Measurements from ENCODE around the gene DPP6.

The DPP6 gene

DNA sequence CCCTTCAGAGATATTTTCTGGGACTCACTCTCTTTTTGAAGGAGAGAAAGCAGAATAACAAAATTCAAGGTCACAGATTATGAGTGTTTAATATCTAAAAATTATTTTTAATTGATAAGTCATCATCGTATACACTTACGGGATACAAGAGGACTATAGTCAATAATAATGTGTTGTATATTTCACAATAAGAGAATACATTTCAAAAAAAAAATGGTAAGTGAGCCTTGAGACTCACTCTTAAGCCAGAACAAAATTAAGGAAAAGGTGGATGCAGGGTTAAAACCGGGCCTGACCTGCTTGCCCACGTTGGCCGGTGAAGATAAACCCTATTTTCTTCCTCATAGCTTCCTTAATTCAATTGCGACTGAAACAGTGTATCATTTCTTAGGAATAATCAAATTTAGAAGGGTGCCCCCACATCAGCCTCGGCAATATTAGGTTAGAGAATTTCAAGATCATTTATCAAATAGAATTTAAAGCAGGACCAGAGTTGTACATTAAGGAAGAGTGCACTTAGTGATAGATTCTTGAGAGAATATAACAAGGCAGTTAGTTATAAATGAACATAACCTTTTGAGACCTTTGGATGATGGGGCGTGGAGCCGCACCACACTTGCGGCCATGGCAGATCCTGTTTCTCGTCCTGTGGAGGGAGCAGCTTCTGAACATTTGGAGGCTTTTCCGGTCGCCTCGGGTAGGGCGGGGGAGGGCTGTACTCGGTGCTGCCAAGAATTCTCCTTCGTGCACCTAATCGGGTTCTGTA is 628.9 kb downstream of the DPP6 start:
- TF ChIP-seq TCF12 (IDR thresholded peaks at IDR 0.05; ENCODE audit: low read depth) (no peak), TEAD4 (IDR thresholded peaks at IDR 0.05) (no peak), RAD21 (IDR thresholded peaks at IDR 0.05; ENCODE audit: low read depth) (no peak), CREB1 (IDR thresholded peaks at IDR 0.05; ENCODE audit: low read depth) (no peak), EP300 (IDR thresholded peaks at IDR 0.05; ENCODE audit: borderline replicate concordance) (no peak), EGR1 (IDR thresholded peaks at IDR 0.05) (no peak), ZBTB7A (IDR thresholded peaks at IDR 0.05; ENCODE audit: low read depth) (no peak), CEBPB (IDR thresholded peaks at IDR 0.05) (no peak), FOXM1 (IDR thresholded peaks at IDR 0.05; ENCODE audit: borderline replicate concordance, low read depth) (no peak), YY1 (IDR thresholded peaks at IDR 0.05; ENCODE audit: low read depth) (no peak)
- TF ChIP-seq, protein P1, sequence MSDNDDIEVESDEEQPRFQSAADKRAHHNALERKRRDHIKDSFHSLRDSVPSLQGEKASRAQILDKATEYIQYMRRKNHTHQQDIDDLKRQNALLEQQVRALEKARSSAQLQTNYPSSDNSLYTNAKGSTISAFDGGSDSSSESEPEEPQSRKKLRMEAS (IDR thresholded peaks at IDR 0.05), result no peak
- TF ChIP-seq, protein P2, sequence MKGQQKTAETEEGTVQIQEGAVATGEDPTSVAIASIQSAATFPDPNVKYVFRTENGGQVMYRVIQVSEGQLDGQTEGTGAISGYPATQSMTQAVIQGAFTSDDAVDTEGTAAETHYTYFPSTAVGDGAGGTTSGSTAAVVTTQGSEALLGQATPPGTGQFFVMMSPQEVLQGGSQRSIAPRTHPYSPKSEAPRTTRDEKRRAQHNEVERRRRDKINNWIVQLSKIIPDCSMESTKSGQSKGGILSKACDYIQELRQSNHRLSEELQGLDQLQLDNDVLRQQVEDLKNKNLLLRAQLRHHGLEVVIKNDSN (IDR thresholded peaks at IDR 0.05), result no peak

DNA sequence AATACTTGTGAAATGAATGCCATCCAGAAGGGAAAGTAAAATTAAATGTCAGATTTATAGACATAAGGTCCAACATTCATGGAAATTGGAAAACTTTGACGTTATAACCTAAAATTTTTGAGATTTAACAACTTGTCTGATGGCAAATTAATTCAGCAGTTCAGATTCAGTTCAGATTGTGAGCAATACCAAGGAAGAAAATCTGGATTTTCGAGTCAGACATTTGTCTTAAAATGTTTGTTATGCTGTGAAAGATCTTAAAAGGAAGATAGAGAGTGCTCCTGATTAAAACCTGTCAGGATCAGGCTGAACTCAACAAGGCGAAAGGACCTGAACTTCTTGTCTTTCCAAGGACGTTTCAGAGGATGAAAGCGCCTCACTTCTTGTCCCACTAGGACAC is 629.8 kb downstream of the DPP6 start:
- no peak for TF ChIP-seq TEAD4 (IDR thresholded peaks at IDR 0.05)
- TF ChIP-seq FOXM1 (IDR thresholded peaks at IDR 0.05; ENCODE audit: borderline replicate concordance, low read depth), result no peak
- no peak for TF ChIP-seq TCF12 (IDR thresholded peaks at IDR 0.05; ENCODE audit: low read depth)
- TF ChIP-seq TAF1 (IDR thresholded peaks at IDR 0.05; ENCODE audit: low read depth), result no peak

DNA sequence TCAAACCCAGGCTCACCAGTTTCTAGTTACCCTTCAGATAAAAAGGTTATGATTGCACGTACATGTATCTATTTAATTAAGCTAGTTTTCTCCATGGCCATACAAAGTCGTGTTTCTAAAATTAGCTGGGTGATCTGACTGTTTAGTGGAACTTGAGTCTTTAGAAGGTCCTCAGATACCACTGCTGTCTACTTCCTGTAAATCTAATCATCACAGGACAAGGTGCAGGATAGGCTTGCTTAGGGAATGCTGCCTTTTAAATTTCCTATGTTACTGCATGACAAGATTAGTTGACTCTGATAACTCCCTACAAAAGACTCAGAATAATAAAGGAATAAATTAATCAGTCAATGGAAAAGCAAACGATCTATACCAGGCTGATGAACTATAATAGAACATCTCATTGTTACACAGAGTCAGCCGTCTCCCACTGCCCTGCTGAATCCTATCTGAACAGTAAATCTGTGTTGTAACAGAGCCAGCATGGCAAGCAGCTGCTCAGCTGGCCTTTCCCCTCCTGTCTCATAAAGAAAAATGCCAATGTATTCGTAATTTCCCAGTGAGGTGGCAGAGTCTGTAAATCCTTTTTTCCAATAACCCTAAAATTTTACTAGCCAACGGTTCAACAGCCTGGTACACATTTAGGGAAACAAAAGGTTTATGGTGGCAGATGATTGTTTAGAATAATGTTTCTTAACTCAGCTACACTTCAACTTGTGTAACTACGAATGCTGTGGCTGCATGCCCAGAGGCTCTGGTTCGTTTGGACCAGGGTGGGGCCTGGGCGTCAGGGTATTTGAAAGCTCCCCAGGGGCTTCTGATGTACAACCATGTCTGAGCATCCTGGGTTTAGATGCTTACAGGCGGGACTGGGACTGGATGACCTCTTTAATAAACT is 632.7 kb downstream of the DPP6 start:
- no peak for TF ChIP-seq TAF1 (IDR thresholded peaks at IDR 0.05; ENCODE audit: low read depth)
- TF ChIP-seq, protein P3, sequence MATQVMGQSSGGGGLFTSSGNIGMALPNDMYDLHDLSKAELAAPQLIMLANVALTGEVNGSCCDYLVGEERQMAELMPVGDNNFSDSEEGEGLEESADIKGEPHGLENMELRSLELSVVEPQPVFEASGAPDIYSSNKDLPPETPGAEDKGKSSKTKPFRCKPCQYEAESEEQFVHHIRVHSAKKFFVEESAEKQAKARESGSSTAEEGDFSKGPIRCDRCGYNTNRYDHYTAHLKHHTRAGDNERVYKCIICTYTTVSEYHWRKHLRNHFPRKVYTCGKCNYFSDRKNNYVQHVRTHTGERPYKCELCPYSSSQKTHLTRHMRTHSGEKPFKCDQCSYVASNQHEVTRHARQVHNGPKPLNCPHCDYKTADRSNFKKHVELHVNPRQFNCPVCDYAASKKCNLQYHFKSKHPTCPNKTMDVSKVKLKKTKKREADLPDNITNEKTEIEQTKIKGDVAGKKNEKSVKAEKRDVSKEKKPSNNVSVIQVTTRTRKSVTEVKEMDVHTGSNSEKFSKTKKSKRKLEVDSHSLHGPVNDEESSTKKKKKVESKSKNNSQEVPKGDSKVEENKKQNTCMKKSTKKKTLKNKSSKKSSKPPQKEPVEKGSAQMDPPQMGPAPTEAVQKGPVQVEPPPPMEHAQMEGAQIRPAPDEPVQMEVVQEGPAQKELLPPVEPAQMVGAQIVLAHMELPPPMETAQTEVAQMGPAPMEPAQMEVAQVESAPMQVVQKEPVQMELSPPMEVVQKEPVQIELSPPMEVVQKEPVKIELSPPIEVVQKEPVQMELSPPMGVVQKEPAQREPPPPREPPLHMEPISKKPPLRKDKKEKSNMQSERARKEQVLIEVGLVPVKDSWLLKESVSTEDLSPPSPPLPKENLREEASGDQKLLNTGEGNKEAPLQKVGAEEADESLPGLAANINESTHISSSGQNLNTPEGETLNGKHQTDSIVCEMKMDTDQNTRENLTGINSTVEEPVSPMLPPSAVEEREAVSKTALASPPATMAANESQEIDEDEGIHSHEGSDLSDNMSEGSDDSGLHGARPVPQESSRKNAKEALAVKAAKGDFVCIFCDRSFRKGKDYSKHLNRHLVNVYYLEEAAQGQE (IDR thresholded peaks at IDR 0.05; ENCODE audit: low read depth), result no peak

DNA sequence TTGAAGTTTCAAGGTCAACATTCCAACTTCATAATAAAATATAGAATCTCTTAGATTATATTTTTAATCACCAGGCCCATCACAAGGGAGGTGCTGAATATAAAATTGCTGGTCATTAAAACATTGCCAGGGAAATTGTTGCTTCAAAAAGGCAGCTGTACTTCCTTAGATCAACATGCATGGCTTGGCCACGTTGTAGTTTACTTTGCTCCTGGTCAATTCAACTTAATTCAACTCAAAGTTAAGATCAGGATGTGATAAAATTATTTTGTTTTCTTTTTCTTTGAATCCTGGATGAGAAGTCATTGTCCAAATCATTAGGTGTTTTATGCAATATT is 633.3 kb downstream of the DPP6 start:
- no peak for TF ChIP-seq CREB1 (IDR thresholded peaks at IDR 0.05; ENCODE audit: low read depth)
- TF ChIP-seq, protein P1 (IDR thresholded peaks at IDR 0.05), result no peak
- TF ChIP-seq TAF1 (IDR thresholded peaks at IDR 0.05; ENCODE audit: low read depth), result no peak
- no peak for TF ChIP-seq YY1 (IDR thresholded peaks at IDR 0.05; ENCODE audit: low read depth)
- TF ChIP-seq EGR1 (IDR thresholded peaks at IDR 0.05), result no peak
- no peak for TF ChIP-seq RAD21 (IDR thresholded peaks at IDR 0.05; ENCODE audit: low read depth)

DNA sequence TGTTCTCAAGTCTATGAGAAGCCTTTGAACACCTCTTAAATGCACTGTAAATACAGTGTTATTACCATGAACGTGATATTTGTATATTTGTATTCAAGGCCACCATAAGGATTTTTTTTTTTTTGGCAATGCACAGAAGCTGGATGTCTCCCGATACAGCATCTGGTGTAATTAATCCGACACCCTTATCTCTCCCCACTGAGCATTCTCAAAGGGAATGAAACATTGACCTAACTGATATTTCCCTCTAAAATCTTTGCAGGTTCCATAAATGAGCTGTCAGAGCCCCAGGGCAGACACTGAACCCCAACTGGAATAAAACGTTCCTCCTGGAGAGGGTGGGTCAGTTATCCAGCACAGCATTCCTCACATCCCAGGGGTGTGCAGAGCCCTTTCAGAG is 634.1 kb downstream of the DPP6 start:
- TF ChIP-seq, protein P2 (IDR thresholded peaks at IDR 0.05), result no peak
- TF ChIP-seq, protein P1 (IDR thresholded peaks at IDR 0.05), result no peak
- TF ChIP-seq TAF1 (IDR thresholded peaks at IDR 0.05; ENCODE audit: low read depth) (no peak), FOXM1 (IDR thresholded peaks at IDR 0.05; ENCODE audit: borderline replicate concordance, low read depth) (no peak), TCF12 (IDR thresholded peaks at IDR 0.05; ENCODE audit: low read depth) (no peak), EP300 (IDR thresholded peaks at IDR 0.05; ENCODE audit: borderline replicate concordance) (no peak), ZBTB7A (IDR thresholded peaks at IDR 0.05; ENCODE audit: low read depth) (no peak), RAD21 (IDR thresholded peaks at IDR 0.05; ENCODE audit: low read depth) (no peak), TEAD4 (IDR thresholded peaks at IDR 0.05) (no peak), EGR1 (IDR thresholded peaks at IDR 0.05) (no peak), NFIC (IDR thresholded peaks at IDR 0.05) (no peak), CREB1 (IDR thresholded peaks at IDR 0.05; ENCODE audit: low read depth) (no peak), CEBPB (IDR thresholded peaks at IDR 0.05) (no peak), YY1 (IDR thresholded peaks at IDR 0.05; ENCODE audit: low read depth) (no peak)
- TF ChIP-seq, protein P3 (IDR thresholded peaks at IDR 0.05; ENCODE audit: low read depth), result no peak

Data from Ishikawa (cell line).